Astrocyte of the spinal cord (primary cell): ENCODE data around the gene ROBO2.

Experiments
- DNase-seq: peaks from one replicate; pipeline ENCODE4 v3.0.0; 2011; ENCODE audit warnings: low read depth, low spot score
- H3K4me3 ChIP-seq: 2 replicates; pipeline ENCODE4 v1.5.1; 2011; ENCODE audit warnings: low read depth, mild to moderate bottlenecking, low read length, moderate library complexity
- in situ Hi-C: cut with HindIII; loops from 2 replicates; pipeline ENCODE4 v1.10.0; 2017; ENCODE audit warnings: low sequenced_read_pairs
- TF ChIP-seq, protein P1 (sequence below): IDR thresholded peaks from 2 replicates; pipeline ENCODE4 v1.5.1; 2012; ENCODE audit warnings: low read depth, mild to moderate bottlenecking, low read length, inconsistent platforms

The ROBO2 gene

DNA sequence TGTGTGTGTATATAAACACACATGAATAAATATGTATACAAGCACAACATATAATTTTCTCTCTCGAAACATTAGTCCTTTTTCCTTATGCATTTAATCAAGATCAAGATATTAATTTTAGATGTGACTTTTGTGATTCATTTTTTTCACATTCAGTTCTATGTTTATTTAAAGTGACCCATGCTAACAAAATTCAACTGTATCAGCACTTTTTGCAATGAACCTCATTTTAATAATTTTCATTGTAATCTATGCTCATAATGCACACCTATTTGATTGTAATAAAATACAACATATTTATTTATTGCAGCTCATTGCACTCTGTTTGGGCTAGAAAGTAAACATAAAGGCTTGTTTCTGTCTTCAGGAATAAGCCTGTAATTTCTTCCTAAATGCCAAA, 586.3 kb downstream of the ROBO2 start:
- in situ Hi-C loops, result no loop called here
- no peak for DNase-seq
- H3K4me3 ChIP-seq, result no peak overlapping the region
- TF ChIP-seq, protein P1, sequence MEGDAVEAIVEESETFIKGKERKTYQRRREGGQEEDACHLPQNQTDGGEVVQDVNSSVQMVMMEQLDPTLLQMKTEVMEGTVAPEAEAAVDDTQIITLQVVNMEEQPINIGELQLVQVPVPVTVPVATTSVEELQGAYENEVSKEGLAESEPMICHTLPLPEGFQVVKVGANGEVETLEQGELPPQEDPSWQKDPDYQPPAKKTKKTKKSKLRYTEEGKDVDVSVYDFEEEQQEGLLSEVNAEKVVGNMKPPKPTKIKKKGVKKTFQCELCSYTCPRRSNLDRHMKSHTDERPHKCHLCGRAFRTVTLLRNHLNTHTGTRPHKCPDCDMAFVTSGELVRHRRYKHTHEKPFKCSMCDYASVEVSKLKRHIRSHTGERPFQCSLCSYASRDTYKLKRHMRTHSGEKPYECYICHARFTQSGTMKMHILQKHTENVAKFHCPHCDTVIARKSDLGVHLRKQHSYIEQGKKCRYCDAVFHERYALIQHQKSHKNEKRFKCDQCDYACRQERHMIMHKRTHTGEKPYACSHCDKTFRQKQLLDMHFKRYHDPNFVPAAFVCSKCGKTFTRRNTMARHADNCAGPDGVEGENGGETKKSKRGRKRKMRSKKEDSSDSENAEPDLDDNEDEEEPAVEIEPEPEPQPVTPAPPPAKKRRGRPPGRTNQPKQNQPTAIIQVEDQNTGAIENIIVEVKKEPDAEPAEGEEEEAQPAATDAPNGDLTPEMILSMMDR, result no peak

DNA sequence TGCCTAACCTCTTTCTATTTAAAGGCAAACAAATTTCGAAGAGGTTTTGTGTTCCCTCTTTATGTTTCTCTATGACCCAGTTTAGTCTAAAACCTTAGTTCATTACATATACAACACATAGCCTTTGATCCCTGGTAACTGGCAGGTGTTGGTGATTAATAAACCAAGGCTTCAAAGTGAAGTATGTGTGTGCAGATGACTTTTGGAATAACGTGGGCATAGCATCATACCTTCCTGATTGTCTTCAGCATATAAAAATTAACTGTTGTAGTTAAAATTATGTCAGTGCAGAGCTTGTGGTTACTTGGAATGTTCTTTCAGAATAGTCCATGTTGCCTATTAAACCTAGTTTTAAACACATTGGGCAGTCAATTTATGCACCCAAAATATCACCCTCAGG, 608.3 kb downstream of the ROBO2 start:
- TF ChIP-seq, protein P1, result no peak
- DNase-seq, result no peak
- H3K4me3 ChIP-seq, result no peak overlapping the region
- in situ Hi-C loops, result no loop called here

DNA sequence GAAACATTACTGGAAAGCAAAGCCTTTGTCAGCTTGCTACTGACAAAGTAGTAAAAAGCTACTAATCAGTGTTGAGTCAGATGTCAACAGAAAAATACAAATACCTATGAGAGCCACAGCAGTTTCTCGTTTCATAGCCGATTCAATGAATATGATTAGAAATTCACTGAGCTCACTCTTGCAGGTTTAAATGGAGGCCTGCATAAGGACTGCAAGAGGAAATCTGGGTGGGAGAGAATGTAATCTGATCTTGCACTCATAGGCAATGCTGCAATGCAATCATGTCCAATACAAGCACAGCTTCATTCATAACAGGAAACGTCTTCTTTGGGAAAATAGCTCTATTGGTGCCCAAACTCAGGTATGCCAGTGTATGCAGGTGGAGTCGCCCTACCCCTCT, 608.8 kb downstream of the ROBO2 start:
- in situ Hi-C loops, result no loop called here
- H3K4me3 ChIP-seq, result no peak overlapping the region
- no peak for DNase-seq
- TF ChIP-seq, protein P1, result no peak

DNA sequence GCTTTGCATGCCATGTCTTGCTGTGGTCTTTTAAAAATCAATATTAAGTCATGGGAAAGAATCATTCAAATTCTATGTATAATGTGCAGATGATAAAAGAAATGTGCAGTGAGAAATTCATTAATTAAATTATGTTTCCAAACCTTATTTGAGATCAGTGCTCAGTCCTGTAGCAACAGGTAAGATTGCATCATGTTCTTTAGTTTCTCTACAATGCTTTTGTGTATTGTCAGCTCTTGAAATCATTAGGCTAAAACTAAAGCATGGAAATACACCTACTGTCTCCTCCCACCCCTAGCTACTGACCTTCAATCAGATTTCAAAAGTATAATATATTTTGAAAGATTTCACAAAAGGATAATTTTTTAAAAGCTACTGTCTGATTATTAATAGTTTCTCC, 612.7 kb downstream of the ROBO2 start:
- in situ Hi-C loops, result no loop called here
- H3K4me3 ChIP-seq, result no peak overlapping the region
- TF ChIP-seq, protein P1, result no peak
- no peak for DNase-seq

DNA sequence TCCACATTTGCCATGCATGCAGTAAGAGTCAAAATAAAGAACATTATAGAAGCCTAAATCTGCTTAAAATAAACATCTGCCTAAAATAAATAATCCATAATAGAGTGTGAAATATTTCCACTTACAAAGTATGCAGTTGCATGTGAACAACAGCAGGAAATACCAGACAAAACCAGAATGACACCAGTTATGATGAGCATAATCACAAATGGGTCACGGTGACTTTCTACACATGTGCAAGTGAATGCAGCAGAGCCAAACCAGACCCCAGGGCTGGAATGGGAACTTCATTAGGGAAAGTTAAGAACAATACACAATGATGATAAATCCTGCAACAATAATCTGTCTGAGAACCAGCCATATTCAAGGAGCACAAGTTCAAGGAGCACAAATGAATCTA, 615.5 kb downstream of the ROBO2 start:
- H3K4me3 ChIP-seq, result no peak overlapping the region
- DNase-seq, result no peak
- TF ChIP-seq, protein P1, result no peak
- in situ Hi-C loops, result no loop called here

DNA sequence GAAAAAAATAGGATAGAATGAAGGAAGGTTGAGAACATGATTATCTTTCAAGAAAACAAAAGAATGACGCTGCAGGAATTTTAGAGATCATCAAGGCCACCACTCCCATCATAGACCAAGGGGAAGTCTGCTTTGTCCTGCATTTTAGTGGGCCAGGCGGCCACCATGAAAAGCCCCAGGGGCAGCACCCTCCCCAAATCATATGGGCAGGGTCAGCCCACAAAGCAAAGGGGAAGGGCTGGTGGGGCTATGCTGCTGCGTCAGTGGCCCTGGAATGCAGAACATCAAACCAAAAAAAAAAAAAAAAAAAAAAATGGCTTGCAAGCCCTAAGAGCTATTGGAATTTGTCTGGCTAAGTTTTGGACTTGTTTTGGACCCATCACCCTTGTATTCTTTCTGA, 620.8 kb downstream of the ROBO2 start:
- no peak overlapping the region for H3K4me3 ChIP-seq
- TF ChIP-seq, protein P1, result no peak
- in situ Hi-C loops, result no loop called here
- no peak for DNase-seq

DNA sequence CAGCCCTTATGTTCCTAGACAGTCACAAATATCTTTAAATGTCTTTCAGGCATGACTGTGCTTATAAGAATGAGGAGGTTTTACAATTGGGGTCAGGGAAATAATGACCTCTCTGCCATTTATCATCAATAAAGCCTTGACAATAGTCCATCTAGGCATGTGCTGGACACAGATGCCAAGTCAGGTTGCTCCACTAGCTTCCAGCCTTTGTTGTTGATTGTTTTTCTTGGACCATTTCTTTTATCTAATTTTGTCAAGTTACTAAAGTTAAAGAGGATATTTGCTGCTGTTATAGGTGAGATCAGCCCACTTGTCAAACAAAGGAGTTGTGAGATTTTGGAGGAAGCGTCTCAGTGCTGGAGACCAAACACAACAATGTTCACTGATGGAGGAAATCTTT, 628.0 kb downstream of the ROBO2 start:
- TF ChIP-seq, protein P1, result no peak
- H3K4me3 ChIP-seq, result no peak overlapping the region
- in situ Hi-C loops, result no loop called here
- no peak for DNase-seq
